GM18858 (cell line): Measurements from ENCODE around the gene SPRY4.
"Not testable (repeated sequence)": the region's sequence is repeated elsewhere in the genome, so short reads cannot be mapped to it uniquely, and the experiment has no call there.

Source experiments
- ATAC-seq: cut with Tn5 transposase; IDR thresholded peaks from one replicate; pipeline ENCODE4 v1.9.1; 2021; ENCODE audit not compliant: unreplicated experiment

SPRY4 gene

GRCh38 chr5:142324871-142325724 lies at the start of gene SPRY4:
SPRY4 (minus strand) TSS chr5:142325021; CDS start chr5:142315108, 9,913 bp downstream.
- peak; percentile 68 for ATAC-seq

DNA sequence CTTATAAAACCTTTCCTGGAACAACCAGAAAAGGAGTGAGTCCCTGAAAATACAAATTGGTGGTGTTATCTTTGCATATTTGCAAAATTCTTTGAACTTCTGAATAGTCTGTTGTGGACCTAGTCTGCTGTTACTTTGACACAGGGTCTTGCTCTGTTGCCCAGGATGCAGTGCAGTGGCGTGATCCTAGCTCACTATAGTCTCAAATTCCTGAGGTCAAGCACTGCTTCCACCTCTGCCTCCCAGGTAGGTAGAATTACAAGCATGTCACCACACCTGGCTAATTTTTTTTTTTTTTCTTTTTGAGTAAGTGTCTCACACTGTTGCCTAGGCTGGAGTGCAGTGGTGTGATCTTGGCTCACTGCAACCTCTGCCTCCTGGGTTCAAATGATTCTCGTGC lies 43.7 kb upstream of the SPRY4 start:
- no peak for ATAC-seq

DNA sequence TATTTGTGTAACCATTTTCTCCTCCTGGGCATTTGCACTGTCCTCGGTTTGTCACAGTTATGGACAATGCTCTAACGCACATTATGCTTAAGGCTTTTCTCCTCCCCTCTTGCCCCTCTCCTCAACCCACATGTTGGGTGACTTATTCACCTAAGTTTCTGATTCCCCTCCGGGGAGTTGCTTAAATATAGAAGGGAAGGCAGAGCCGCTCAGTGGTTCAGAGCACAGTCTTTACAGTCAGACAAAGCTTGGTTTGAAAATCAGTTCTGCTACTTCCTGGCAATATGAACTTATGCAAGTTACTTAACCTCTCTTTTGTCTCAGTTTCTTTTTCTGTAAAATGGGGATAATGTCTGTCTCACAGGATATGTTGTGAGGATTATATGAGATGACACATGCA lies 41.2 kb upstream of the SPRY4 start:
- ATAC-seq: no peak

DNA sequence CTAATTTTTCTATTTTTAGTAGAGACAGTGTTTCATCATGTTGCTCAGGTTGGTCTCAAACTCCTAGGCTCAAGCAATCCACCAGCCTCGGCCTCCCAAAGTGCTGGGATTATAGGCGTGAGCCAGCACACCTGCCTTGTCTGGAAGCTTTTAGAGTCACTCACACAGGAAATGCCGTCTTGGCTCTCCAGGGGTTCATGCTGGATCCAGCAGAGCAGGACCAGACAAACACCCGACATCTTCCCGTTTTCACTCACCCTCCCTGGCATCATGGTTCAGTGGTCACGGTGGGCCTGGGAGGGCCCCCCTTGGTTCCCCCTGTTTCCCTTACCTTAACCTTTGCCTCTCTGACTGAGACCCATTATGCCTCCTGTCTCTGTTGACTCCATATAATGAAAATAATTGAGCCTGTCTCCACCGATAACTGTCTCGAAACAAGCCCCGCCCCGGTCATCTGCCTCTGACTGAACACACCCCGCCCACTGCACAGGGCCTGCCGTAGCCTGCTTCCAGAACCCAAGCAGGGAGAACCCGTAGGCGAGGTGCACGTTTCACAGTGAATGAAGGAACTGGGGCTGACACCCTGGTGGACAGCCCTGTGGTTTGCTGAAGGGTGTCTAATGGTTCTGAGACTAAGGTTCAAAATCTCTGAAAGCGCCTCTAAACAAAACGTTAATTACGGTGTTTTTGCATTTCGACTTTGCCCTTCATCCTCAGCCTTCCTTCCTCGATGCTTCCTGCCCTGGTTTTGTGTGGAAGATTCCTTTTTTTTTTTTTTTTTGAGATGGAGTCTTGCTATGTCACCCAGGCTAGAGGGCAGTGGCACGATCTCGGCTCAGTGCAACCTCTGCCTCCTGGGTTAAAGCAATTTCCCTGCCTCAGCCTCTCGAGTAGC lies 39.7 kb upstream of the SPRY4 start:
- ATAC-seq: peak; percentile 63

- no peak for ATAC-seq
Observed at GRCh38 chr5:142363619-142363963, 38.8 kb upstream of the SPRY4 start.

GRCh38 chr5:142362193-142362592 lies 37.4 kb upstream of the SPRY4 start:
- not testable (repeated sequence) for ATAC-seq

DNA sequence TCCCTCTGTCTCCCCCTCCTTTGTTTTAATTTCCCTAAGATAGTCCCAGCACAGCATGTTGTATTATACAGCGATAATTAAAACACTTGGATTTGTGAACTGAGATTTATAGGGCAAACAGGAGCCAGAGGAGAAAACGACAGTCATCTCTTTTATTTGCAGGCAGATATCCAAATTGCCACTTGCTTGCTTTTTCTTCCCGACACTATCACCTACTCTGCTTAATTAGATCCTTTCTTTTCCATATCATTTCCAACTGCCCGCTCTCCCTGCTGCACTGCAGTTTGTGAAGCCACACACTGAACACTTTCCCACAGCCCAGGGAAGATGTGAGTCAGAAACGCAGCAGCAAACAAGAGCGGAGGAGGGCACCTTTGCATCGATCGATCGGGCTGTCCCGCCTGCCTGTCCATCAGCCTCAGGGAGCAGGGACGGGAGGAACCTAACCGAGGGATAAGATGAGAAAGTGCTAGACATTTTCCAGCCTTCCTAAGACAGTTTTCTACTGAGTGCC lies 35.8 kb upstream of the SPRY4 start:
- ATAC-seq: no peak

DNA sequence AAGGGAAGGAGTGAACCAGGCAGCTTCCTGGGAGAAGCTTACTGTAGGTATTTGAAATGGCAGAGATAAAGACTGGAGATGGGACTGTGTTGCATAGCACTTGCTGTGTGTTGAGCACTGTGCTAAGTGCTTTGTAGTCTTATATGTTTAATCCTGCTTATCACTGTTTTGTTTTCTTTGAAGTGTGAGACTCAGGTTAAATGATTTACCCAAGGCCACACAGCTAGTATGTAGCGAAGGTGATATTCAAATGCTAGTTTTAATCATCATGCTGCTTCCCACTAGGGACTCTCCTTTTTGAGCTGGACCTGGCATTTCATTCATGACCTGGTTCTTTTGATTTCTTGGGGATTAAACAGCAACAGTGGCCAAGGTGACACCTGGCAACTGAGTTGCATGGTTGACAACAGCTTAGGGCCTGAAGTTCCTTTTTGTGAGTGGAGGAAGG lies 35.3 kb upstream of the SPRY4 start:
- no peak for ATAC-seq

DNA sequence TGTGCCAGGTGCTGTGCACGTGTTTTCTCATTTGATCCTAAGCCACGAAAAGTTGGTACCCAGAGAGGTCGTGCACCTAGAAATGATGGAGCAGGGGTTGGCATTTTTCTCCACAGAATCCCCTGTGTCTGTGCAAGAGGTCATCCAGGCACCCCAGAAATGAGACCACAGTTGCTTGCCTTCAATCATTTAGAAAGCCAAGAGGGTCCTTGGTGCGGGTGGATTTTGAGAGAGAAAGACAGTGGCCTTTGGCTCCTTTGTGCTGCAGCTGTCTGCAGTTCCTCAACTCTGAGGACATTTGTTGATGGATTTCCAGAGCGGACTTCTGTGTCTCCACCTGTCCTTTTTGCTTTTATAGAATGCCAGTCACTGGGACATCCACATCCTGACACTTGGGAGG lies 33.8 kb upstream of the SPRY4 start:
- ATAC-seq: no peak

DNA sequence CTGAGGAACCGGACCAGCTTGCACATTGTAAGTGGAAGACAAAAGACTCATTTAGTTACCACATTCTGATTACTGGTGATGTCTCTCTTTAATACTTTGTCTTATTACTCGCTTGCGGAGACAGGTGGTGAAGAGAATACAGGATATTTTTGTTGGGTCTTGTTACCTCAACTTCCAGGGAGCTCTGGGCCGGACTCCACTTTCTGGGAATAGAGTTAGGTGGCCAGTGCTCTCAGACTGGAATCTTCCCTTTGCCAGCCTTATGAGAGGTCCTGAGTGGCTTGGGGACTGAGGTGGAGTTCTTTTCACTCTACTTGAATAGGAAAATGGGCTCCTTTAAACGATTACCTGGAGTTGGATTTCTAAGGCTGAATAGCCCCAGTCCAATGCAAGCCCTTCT lies 33.3 kb upstream of the SPRY4 start:
- no peak for ATAC-seq

DNA sequence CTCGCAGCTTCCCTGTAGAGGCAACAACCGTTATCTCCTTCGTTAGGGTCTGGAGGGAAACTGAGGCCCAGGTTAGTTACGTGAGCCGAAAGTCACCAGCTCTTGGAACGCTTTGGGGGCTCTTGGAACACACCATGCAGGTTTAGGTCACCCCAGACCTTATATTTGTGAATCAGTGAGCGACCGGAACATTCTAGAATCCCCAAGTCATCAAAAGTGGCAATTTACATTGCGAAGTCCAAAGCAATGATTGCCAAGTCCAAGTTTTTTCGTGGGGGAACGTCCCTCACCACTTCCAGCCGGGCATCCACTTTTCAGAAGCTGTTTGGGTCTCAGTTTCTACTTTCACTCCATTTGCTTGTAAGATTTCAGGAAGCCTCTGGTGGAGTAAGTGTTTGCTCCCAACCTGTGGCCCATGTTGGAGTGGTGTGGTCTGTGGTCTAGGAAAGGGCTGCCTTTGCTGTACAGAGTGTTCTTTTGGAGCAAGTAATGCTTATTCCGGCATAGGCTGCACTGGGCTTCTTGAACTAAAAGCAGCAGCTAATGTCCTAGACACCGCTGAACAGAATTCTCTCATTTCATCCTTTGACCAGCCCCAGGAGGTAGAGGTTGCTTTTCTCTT lies 32.8 kb upstream of the SPRY4 start:
- ATAC-seq: no peak

DNA sequence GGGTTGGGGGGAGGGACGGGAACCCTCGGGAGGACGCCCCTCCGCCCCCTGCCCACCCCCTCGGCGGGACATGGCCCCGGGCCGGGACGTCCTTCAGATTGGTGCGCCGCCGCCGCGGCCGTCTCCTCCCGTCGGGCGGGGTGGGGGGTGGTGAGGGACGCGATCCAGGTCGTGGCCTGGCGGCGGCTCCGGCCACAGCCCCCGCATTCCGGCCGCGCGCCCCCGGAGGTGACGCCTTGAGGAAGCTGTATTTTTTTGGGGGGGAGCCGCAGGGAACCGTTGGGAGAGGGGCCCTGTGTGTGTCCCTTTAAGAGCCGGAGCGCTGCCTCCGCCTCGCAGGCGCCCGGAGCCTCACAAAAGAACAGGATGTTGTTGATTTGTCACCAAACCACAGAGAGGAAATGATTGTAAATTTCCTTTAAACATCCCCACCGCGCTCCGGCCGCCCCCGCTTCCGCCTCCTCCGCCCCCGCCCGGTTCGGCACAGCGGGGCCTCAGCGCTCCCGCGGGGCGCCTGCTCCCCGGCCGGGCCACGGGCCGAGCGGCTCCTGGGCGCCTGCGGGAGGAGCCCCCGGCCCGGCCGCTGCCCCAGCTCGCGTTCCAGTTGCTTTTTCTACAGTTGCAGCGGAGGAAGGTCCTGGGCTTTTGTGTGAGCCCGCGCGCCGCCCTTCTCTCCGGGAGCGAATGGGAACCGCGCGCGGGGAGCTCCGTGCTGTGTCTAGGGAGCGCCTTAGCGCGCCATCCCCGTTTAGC lies 32.1 kb upstream of the SPRY4 start:
- peak; percentile 90 for ATAC-seq

DNA sequence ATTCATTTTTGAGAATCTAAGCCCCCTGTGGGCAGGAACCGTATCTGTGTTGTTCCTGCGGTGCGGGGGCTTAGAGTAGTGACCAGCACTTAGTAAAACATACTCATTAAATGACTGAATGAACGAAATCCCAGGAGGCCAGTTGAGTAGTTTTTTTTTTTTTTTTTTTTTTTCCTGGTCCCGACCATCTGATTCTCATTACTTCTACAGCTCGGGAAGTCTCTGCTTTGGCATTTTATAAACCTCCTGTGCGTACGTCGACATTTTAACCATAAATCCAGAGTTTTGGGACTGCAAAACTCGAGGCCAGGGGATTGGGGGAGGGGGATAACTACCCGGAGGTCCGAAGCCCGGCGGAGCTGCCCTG lies 31.5 kb upstream of the SPRY4 start:
- no peak for ATAC-seq

DNA sequence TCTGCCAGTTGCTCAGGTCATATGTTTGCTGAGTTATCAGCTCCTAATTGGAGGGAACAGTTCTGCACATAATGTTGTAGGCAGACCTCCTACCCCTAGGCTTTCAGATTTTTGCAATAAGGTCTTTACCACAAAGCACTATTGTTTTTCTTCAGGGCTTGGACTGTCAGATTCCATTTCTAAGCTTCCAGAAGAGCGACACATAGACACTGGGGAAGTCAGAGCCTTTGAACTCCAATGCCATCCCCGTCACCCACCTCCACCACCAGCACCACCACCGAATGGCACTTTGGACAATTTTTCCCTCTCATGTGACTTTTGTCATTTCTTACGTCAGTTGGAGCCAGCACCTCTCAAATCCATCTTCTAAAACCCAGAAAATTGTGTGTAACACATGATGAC lies 28.3 kb upstream of the SPRY4 start:
- no peak for ATAC-seq

DNA sequence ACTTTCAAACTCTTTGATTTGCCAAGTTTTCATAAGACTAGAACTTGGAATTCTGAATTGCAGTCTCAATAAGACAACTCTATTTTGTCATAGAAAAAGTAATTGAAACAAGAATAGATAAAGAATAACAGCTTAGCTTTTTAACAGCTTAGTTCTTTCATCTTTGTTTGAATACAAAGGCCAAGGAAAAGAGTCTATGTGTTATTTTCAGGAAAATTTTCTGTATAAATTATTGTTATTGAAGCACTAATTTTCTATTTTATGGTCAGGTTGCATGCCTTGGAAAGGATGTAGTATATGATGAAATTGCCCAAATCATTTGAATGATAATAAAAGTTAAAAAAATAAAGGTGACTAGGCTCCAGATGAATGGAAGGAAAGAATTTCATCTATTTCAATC lies 25.2 kb upstream of the SPRY4 start:
- ATAC-seq: no peak

- ATAC-seq: no peak
Observed at GRCh38 chr5:142346706-142347105, 21.9 kb upstream of the SPRY4 start.

GRCh38 chr5:142344915-142345314 lies 20.1 kb upstream of the SPRY4 start:
- not testable (repeated sequence) for ATAC-seq

GRCh38 chr5:142343531-142343930 lies 18.7 kb upstream of the SPRY4 start:
- no peak for ATAC-seq

GRCh38 chr5:142342128-142342981 lies 17.5 kb upstream of the SPRY4 start:
- ATAC-seq: no peak

DNA sequence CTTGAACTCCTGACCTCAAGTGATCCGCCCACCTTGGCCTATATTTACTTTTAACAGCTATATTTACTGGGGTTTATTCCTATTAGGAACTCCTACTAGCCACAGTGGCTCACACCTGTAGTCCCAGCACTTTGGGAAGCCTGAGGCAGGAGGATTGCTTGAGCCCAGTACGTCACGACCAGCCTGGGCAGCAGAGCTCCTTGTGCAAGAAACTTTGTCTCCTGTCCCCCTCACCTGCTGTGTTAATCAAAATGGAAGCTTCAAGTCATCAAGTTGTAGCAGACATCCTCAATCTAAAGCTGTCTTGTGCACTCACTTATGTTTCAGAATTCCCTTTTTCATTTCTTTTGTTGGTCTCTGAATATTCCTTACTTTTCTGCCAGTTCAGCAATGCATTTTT lies 15.0 kb upstream of the SPRY4 start:
- ATAC-seq: no peak
